Measurements from ENCODE around the gene OR52L1.

- TF ChIP-seq, protein P1, sequence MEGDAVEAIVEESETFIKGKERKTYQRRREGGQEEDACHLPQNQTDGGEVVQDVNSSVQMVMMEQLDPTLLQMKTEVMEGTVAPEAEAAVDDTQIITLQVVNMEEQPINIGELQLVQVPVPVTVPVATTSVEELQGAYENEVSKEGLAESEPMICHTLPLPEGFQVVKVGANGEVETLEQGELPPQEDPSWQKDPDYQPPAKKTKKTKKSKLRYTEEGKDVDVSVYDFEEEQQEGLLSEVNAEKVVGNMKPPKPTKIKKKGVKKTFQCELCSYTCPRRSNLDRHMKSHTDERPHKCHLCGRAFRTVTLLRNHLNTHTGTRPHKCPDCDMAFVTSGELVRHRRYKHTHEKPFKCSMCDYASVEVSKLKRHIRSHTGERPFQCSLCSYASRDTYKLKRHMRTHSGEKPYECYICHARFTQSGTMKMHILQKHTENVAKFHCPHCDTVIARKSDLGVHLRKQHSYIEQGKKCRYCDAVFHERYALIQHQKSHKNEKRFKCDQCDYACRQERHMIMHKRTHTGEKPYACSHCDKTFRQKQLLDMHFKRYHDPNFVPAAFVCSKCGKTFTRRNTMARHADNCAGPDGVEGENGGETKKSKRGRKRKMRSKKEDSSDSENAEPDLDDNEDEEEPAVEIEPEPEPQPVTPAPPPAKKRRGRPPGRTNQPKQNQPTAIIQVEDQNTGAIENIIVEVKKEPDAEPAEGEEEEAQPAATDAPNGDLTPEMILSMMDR (IDR thresholded peaks at IDR 0.05), result peak; percentile 19 to 78 (median 66)
- no peak for TF ChIP-seq POLR2A (IDR thresholded peaks at IDR 0.05)
Observed at GRCh38 chr11:6022956-6023355, 36.2 kb upstream of the OR52L1 start.

All from adrenal gland (tissue), 5 donors.